Smooth muscle cell (in vitro differentiated cells): ENCODE measurements around the gene LCE3E. TPM values are rescaled to one million over a fixed set of nuclear protein-coding genes. Genes with fewer than 3 reads are reported as not detected.

Experiments
- DNase-seq: peaks from one replicate; lab custom pipeline; 2025; ENCODE audit not compliant: unreplicated experiment; lab: John Stamatoyannopoulos, UW
- H2AFZ ChIP-seq: fragments of 200-600 bp; sonication (generic); 2 replicates; pipeline ENCODE4 v1.6.0; 2016; ENCODE audit warnings: antibody characterized with exemption, low read depth, mild to moderate bottlenecking
- H3F3A ChIP-seq: fragments of 200-600 bp; sonication (generic); 2 replicates; pipeline ENCODE4 v1.6.0; 2017; ENCODE audit warnings: antibody characterized with exemption, low read depth
- H3K27ac ChIP-seq: fragments of 200-600 bp; sonication (generic); 2 replicates; pipeline ENCODE4 v1.5.1; 2016; ENCODE audit warnings: low read depth, mild to moderate bottlenecking
- H3K27me3 ChIP-seq: fragments of 200-600 bp; sonication (generic); 2 replicates; pipeline ENCODE4 v1.6.1; 2016; ENCODE audit warnings: low read depth, mild to moderate bottlenecking
- H3K36me3 ChIP-seq: fragments of 200-600 bp; sonication (generic); 2 replicates; pipeline ENCODE4 v1.5.1; 2016; ENCODE audit warnings: low read depth
- H3K4me1 ChIP-seq: fragments of 200-600 bp; sonication (generic); 2 replicates; pipeline ENCODE4 v1.5.1; 2016; ENCODE audit warnings: low read depth
- H3K4me2 ChIP-seq: fragments of 200-600 bp; sonication (generic); 2 replicates; pipeline ENCODE4 v1.6.0; 2016; ENCODE audit warnings: mild to moderate bottlenecking
- H3K4me3 ChIP-seq: fragments of 200-600 bp; sonication (generic); 2 replicates; pipeline ENCODE4 v1.5.1; 2016; ENCODE audit warnings: mild to moderate bottlenecking
- H3K79me2 ChIP-seq: fragments of 200-600 bp; sonication (generic); 2 replicates; pipeline ENCODE4 v1.6.0; 2016; ENCODE audit warnings: low read depth, mild to moderate bottlenecking
- H3K9ac ChIP-seq: fragments of 200-600 bp; sonication (generic); 2 replicates; pipeline ENCODE4 v1.6.0; 2016; ENCODE audit warnings: low read depth
- H3K9me3 ChIP-seq: fragments of 200-600 bp; sonication (generic); replicated peaks from 2 replicates; pipeline ENCODE4 v1.5.1; 2016; ENCODE audit warnings: low read depth
- H4K20me1 ChIP-seq: fragments of 200-600 bp; sonication (generic); 2 replicates; pipeline ENCODE4 v1.6.0; 2016; ENCODE audit warnings: low read depth
- WGBS: methylation state at CpG from one replicate; pipeline ENCODE4 v1.1.7; 2016; ENCODE audit warnings: low lambda C conversion rate; 5-methylcytosine and 5-hydroxymethylcytosine counted together
- polyA plus RNA-seq: library from polyadenylated mRNA; unstranded; fragments of >200 nt; fragmentation: Nextera tagmentation; extraction: Ambion mirVana; gene quantifications from 2 replicates; pipeline ENCODE4 v1.2.1, GENCODE V29; 2016
- total RNA-seq: library from RNA; depleted of rRNA; stranded (reverse); fragments of >200 nt; gene quantifications from 2 replicates; pipeline ENCODE4 v1.2.3, GENCODE V29; 2014
- TF ChIP-seq, protein P1 (sequence below): fragments of 200-600 bp; sonication (generic); IDR thresholded peaks from 2 replicates; pipeline ENCODE4 v1.5.1; 2017; ENCODE audit warnings: borderline replicate concordance, mild to moderate bottlenecking, antibody characterized with exemption; ENCODE audit not compliant: insufficient read depth, poor library complexity, severe bottlenecking

Gene LCE3E
- total and polyA plus RNA-seq, 2 experiments from 2014 or later = not detected

DNA sequence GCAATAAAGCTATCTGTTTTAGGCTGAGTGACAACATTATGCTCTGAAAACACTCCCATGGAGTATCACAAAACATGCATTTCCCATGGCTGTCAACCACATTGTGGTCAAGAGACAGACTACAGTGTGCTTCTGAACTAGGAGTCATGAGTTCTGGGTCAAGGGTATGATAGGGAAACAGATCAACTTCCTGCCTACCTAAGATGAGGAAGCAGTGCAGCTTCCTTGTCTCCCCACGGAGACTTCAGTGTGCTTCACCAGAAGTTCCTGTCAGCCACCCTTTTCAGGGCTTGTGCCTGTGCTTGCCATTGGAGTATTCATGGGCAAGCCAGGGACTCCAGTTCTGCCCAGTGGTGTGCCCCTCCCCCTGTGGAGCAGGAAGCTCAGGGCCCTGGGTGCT lies 19.9 kb downstream of the LCE3E start:
- H3K79me2 ChIP-seq = no peaks in the 10 kb centered on the region
- DNase-seq = no peak
- H3K4me1 ChIP-seq = no peaks in the 10 kb centered on the region
- no peaks in the 10 kb centered on the region for H3F3A ChIP-seq
- H4K20me1 ChIP-seq = no peaks in the 10 kb centered on the region
- no peaks in the 10 kb centered on the region for H3K9me3 ChIP-seq
- WGBS = 45% methylated on average over 1 of the region's 1 CpG
- no peak overlapping the region for H3K9ac ChIP-seq
- TF ChIP-seq, protein P1, sequence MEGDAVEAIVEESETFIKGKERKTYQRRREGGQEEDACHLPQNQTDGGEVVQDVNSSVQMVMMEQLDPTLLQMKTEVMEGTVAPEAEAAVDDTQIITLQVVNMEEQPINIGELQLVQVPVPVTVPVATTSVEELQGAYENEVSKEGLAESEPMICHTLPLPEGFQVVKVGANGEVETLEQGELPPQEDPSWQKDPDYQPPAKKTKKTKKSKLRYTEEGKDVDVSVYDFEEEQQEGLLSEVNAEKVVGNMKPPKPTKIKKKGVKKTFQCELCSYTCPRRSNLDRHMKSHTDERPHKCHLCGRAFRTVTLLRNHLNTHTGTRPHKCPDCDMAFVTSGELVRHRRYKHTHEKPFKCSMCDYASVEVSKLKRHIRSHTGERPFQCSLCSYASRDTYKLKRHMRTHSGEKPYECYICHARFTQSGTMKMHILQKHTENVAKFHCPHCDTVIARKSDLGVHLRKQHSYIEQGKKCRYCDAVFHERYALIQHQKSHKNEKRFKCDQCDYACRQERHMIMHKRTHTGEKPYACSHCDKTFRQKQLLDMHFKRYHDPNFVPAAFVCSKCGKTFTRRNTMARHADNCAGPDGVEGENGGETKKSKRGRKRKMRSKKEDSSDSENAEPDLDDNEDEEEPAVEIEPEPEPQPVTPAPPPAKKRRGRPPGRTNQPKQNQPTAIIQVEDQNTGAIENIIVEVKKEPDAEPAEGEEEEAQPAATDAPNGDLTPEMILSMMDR = no peak
- no peak overlapping the region for H2AFZ ChIP-seq
- no peaks in the 10 kb centered on the region for H3K27me3 ChIP-seq
- no peak overlapping the region for H3K4me2 ChIP-seq
- no peak overlapping the region for H3K4me3 ChIP-seq
- no peak overlapping the region for H3K27ac ChIP-seq
- H3K36me3 ChIP-seq = no peaks in the 10 kb centered on the region

DNA sequence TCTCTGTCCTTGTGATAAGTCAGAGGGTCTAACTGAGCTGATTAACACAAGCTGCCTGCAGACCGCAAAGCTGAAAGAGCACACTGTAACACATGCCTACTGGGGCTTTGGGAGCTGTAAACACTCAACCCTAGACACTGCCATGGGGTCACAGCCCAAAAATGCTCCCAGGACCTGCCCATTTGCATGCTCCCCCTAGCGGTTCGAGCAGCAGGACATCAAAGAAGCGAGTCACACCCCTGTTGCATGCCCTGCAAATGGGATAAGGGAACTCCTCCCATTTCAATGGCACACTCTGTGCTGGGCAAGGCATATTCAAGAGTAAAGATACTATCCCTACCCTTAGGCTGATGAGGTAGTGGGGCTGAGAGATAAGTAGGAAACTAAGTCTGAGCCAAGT lies 22.8 kb downstream of the LCE3E start:
- TF ChIP-seq, protein P1 = no peak
- 66% methylated on average over 4 of the region's 4 CpGs for WGBS
- no peak overlapping the region for H3K4me2 ChIP-seq
- no peaks in the 10 kb centered on the region for H3K27me3 ChIP-seq
- H3K27ac ChIP-seq = no peak overlapping the region
- no peaks in the 10 kb centered on the region for H3K9me3 ChIP-seq
- no peak overlapping the region for H3K9ac ChIP-seq
- H4K20me1 ChIP-seq = no peaks in the 10 kb centered on the region
- H3K79me2 ChIP-seq = no peaks in the 10 kb centered on the region
- no peak overlapping the region for H2AFZ ChIP-seq
- no peaks in the 10 kb centered on the region for H3K36me3 ChIP-seq
- H3F3A ChIP-seq = no peaks in the 10 kb centered on the region
- H3K4me1 ChIP-seq = no peaks in the 10 kb centered on the region
- no peak for DNase-seq
- no peak overlapping the region for H3K4me3 ChIP-seq

DNA sequence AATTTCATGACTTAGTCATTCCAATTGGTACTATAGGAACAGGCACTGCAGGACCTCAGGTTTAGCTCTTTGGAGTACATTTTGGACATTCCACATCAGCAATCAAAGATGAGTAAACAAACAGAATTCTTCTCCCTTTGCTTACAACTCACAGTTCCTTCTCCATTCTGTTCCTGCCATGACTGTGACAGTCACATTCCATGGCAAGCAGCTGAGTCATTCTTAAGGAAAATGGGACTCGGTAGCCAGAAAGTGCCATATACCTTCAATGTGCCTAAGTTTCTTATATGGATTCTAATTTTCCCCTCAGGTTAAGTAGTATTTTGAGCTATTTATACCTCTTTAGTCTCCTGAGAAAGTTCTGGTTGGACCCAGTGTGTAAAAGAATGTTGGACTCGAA lies 26.7 kb downstream of the LCE3E start:
- no peak overlapping the region for H2AFZ ChIP-seq
- no peaks in the 10 kb centered on the region for H3K36me3 ChIP-seq
- no peak overlapping the region for H3K4me2 ChIP-seq
- H4K20me1 ChIP-seq = no peaks in the 10 kb centered on the region
- no peaks in the 10 kb centered on the region for H3K27me3 ChIP-seq
- H3F3A ChIP-seq = no peaks in the 10 kb centered on the region
- WGBS = 50% methylated on average over 2 of the region's 2 CpGs
- TF ChIP-seq, protein P1 = no peak
- no peak overlapping the region for H3K27ac ChIP-seq
- no peak overlapping the region for H3K9ac ChIP-seq
- no peaks in the 10 kb centered on the region for H3K79me2 ChIP-seq
- H3K4me3 ChIP-seq = no peak overlapping the region
- peaks cover 6% of the 10 kb centered on the region for H3K9me3 ChIP-seq
- DNase-seq = no peak
- no peaks in the 10 kb centered on the region for H3K4me1 ChIP-seq

DNA sequence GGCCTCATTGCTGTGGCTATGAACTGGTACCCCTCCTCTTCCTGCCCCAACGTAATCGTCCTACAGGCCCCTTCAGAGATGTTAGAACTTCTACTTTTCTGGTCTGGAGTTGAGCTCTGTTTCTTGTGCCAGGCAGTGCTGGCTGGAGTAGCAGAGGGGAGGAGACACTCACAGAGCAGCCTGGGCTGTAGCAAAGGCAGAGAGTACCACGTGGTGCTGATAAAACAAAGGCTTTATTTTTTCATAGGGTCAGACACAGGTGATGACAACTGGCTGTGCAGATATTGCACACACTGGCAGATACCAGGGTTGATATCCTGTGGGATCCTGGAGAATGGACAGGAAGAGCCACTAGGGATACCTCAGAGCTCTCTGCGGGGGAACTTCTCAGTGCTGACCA lies 29.1 kb downstream of the LCE3E start:
- H3K36me3 ChIP-seq = no peaks in the 10 kb centered on the region
- H3F3A ChIP-seq = no peaks in the 10 kb centered on the region
- no peak overlapping the region for H3K27ac ChIP-seq
- peaks cover 6% of the 10 kb centered on the region for H3K9me3 ChIP-seq
- H3K4me1 ChIP-seq = no peaks in the 10 kb centered on the region
- H2AFZ ChIP-seq = no peak overlapping the region
- no peak overlapping the region for H3K9ac ChIP-seq
- no peaks in the 10 kb centered on the region for H4K20me1 ChIP-seq
- no peak overlapping the region for H3K4me3 ChIP-seq
- TF ChIP-seq, protein P1 = no peak
- H3K27me3 ChIP-seq = no peaks in the 10 kb centered on the region
- no peak for DNase-seq
- H3K79me2 ChIP-seq = no peaks in the 10 kb centered on the region
- 34% methylated on average over 4 of the region's 4 CpGs for WGBS
- no peak overlapping the region for H3K4me2 ChIP-seq
